Smooth muscle cell (in vitro differentiated cells): Measurements from ENCODE around the gene GCC1. TPM values are rescaled to one million over a fixed set of nuclear protein-coding genes. Genes with fewer than 3 reads are reported as not detected.

ENCODE experiments used
- DNase-seq: peaks from one replicate; lab custom pipeline; 2025; ENCODE audit not compliant: unreplicated experiment; lab: John Stamatoyannopoulos, UW
- H2AFZ ChIP-seq: fragments of 200-600 bp; sonication (generic); 2 replicates; pipeline ENCODE4 v1.6.0; 2016; ENCODE audit warnings: antibody characterized with exemption, low read depth, mild to moderate bottlenecking
- H3F3A ChIP-seq: fragments of 200-600 bp; sonication (generic); 2 replicates; pipeline ENCODE4 v1.6.0; 2017; ENCODE audit warnings: antibody characterized with exemption, low read depth
- H3K27ac ChIP-seq: fragments of 200-600 bp; sonication (generic); 2 replicates; pipeline ENCODE4 v1.5.1; 2016; ENCODE audit warnings: low read depth, mild to moderate bottlenecking
- H3K27me3 ChIP-seq: fragments of 200-600 bp; sonication (generic); 2 replicates; pipeline ENCODE4 v1.6.1; 2016; ENCODE audit warnings: low read depth, mild to moderate bottlenecking
- H3K36me3 ChIP-seq: fragments of 200-600 bp; sonication (generic); 2 replicates; pipeline ENCODE4 v1.5.1; 2016; ENCODE audit warnings: low read depth
- H3K4me1 ChIP-seq: fragments of 200-600 bp; sonication (generic); 2 replicates; pipeline ENCODE4 v1.5.1; 2016; ENCODE audit warnings: low read depth
- H3K4me2 ChIP-seq: fragments of 200-600 bp; sonication (generic); 2 replicates; pipeline ENCODE4 v1.6.0; 2016; ENCODE audit warnings: mild to moderate bottlenecking
- H3K4me3 ChIP-seq: fragments of 200-600 bp; sonication (generic); 2 replicates; pipeline ENCODE4 v1.5.1; 2016; ENCODE audit warnings: mild to moderate bottlenecking
- H3K79me2 ChIP-seq: fragments of 200-600 bp; sonication (generic); 2 replicates; pipeline ENCODE4 v1.6.0; 2016; ENCODE audit warnings: low read depth, mild to moderate bottlenecking
- H3K9ac ChIP-seq: fragments of 200-600 bp; sonication (generic); 2 replicates; pipeline ENCODE4 v1.6.0; 2016; ENCODE audit warnings: low read depth
- H3K9me3 ChIP-seq: fragments of 200-600 bp; sonication (generic); replicated peaks from 2 replicates; pipeline ENCODE4 v1.5.1; 2016; ENCODE audit warnings: low read depth
- H4K20me1 ChIP-seq: fragments of 200-600 bp; sonication (generic); 2 replicates; pipeline ENCODE4 v1.6.0; 2016; ENCODE audit warnings: low read depth
- CTCF ChIP-seq: fragments of 200-600 bp; sonication (generic); IDR thresholded peaks from 2 replicates; pipeline ENCODE4 v1.5.1; 2017; ENCODE audit warnings: borderline replicate concordance, mild to moderate bottlenecking, antibody characterized with exemption; ENCODE audit not compliant: insufficient read depth, poor library complexity, severe bottlenecking
- WGBS: methylation state at CpG from one replicate; pipeline ENCODE4 v1.1.7; 2016; ENCODE audit warnings: low lambda C conversion rate; 5-methylcytosine and 5-hydroxymethylcytosine counted together
- polyA plus RNA-seq: library from polyadenylated mRNA; unstranded; fragments of >200 nt; fragmentation: Nextera tagmentation; extraction: Ambion mirVana; gene quantifications from 2 replicates; pipeline ENCODE4 v1.2.1, GENCODE V29; 2016
- total RNA-seq: library from RNA; depleted of rRNA; stranded (reverse); fragments of >200 nt; gene quantifications from 2 replicates; pipeline ENCODE4 v1.2.3, GENCODE V29; 2014

The GCC1 gene
- total and polyA plus RNA-seq, 2 experiments from 2014 or later: 14.2 to 15.6 TPM

DNA sequence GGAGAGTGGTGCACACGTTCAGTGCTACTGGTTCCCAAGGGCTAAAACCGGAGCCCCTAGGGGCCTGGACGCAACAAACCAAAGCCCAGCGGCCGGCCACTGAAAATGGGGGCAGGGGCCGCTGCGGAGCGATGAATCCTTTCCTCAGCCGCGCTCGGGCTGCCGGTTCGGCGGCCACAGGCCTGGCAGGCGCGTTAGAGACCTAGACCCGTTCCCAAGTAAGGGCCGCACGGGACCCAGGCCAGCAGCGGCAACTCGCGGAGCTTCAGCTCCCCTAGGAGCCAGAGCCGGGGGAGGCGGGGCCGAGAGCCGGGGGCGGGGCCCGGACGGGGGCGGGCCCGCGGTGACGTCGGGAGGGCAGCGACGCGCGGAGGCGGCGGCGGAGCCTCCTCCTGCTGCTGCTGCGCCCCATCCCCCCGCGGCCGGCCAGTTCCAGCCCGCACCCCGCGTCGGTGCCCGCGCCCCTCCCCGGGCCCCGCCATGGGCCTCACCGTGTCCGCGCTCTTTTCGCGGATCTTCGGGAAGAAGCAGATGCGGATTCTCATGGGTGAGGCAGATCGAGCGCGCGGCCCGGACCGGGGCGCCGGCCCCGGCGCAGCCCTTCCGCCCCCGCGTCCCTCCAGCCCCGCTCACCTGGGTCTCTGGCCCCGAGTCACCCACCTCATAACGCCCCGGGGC lies 2.8 kb upstream of the GCC1 start, which contains the start of gene ARF5:
Gene ARF5 (plus strand): TSS at position 393 of the 678 bp plus-strand sequence. CDS start 88 bp downstream, at position 481.
- Histone ChIP-seq H3K79me2 (peaks cover 40% of the 10 kb centered on the region), H3K27me3 (no peaks in the 10 kb centered on the region), H3F3A (no peaks in the 10 kb centered on the region), H3K36me3 (peaks cover 3% of the 10 kb centered on the region), H3K4me2 (peak within 1 kb of the TSS; percentile 90), H3K4me3 (peak within 1 kb of the TSS; percentile 98), H2AFZ (peak within 1 kb of the TSS; percentile 98), H3K9ac (peak within 1 kb of the TSS; percentile 97), H4K20me1 (peaks cover 30% of the 10 kb centered on the region), H3K4me1 (peaks cover 21% of the 10 kb centered on the region), H3K9me3 (no peaks in the 10 kb centered on the region), H3K27ac (peak within 1 kb of the TSS; percentile 77)
- no peak for TF ChIP-seq CTCF
- 3% methylated on average over 42 of the region's 77 CpGs for WGBS
- peak; percentile 61 for DNase-seq

DNA sequence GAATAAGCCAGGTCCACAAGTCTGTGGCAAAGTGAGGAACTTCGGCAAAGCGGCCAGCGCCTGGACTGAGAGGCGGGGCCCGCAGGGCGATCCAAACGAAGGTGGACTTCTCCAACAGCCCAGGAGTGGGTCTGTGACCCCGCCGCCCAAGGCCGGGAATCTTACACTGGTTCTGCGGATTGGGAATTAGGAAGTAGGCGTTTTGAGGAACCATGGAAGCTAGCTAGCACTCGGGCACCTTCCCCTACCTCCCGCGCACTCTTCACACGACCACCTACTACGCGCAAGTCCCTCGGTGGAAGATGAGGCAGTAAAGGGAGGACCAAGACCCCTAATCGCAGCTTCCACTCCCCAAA lies 2.2 kb upstream of the GCC1 start:
- Histone ChIP-seq H3K4me3 (peak overlapping the region; percentile 98), H3K79me2 (peaks cover 46% of the 10 kb centered on the region), H3K9me3 (no peaks in the 10 kb centered on the region), H3K27me3 (no peaks in the 10 kb centered on the region), H3K9ac (peak overlapping the region; percentile 97), H3K4me1 (peaks cover 21% of the 10 kb centered on the region), H4K20me1 (peaks cover 36% of the 10 kb centered on the region), H3F3A (no peaks in the 10 kb centered on the region), H2AFZ (peak overlapping the region; percentile 98), H3K27ac (peak overlapping the region; percentile 77), H3K36me3 (peaks cover 3% of the 10 kb centered on the region), H3K4me2 (peak overlapping the region; percentile 90)
- 47% methylated on average over 20 of the region's 20 CpGs for WGBS
- TF ChIP-seq CTCF: no peak
- no peak for DNase-seq

- Histone ChIP-seq H3F3A (no peaks in the 10 kb centered on the region), H3K9ac (no peak overlapping the region), H3K27ac (no peak overlapping the region), H3K4me1 (peaks cover 21% of the 10 kb centered on the region), H2AFZ (no peak overlapping the region), H3K36me3 (peaks cover 1% of the 10 kb centered on the region), H3K9me3 (no peaks in the 10 kb centered on the region), H3K79me2 (peaks cover 48% of the 10 kb centered on the region), H3K4me2 (no peak overlapping the region), H4K20me1 (peaks cover 48% of the 10 kb centered on the region), H3K4me3 (no peak overlapping the region), H3K27me3 (no peaks in the 10 kb centered on the region)
- no peak for TF ChIP-seq CTCF
- WGBS: 92% methylated on average over 2 of the region's 2 CpGs
- DNase-seq: no peak
These were observed 950 bp upstream of the GCC1 start for GRCh38 chr7:127586346-127586745.

GRCh38 chr7:127584648-127585043 lies 750 bp downstream of the GCC1 start:
- H4K20me1 ChIP-seq: peaks cover 58% of the 10 kb centered on the region
- H3K4me2 ChIP-seq: peak overlapping the region; percentile 99
- no peak for DNase-seq
- no peak overlapping the region for H2AFZ ChIP-seq
- H3K4me3 ChIP-seq: peak overlapping the region; percentile 95
- H3F3A ChIP-seq: no peaks in the 10 kb centered on the region
- H3K36me3 ChIP-seq: no peaks in the 10 kb centered on the region
- peaks cover 42% of the 10 kb centered on the region for H3K79me2 ChIP-seq
- H3K4me1 ChIP-seq: peaks cover 21% of the 10 kb centered on the region
- no peak for TF ChIP-seq CTCF
- H3K9ac ChIP-seq: peak overlapping the region; percentile 96
- H3K27me3 ChIP-seq: no peaks in the 10 kb centered on the region
- H3K27ac ChIP-seq: peak overlapping the region; percentile 90
- no peaks in the 10 kb centered on the region for H3K9me3 ChIP-seq
- WGBS: 51% methylated on average over 12 of the region's 12 CpGs
